RWPE2 (cell line): Measurements from ENCODE around the gene TMEM17.
"Not testable (repeated sequence)": the region's sequence is repeated elsewhere in the genome, so short reads cannot be mapped to it uniquely, and the experiment has no call there.

ENCODE experiments used
- ATAC-seq: fragments of 200-7000 bp; cut with Tn5 transposase; 3 replicates; pipeline ENCODE4 v1.9.1; 2021; ENCODE audit warnings: low read depth
- DNase-seq: peaks from one replicate; pipeline ENCODE4 v3.0.0-alpha.2; 2020; ENCODE audit warnings: low spot score
- H3K27ac ChIP-seq: fragments of 450-650 bp; 2 replicates; pipeline ENCODE4 v1.5.1; 2017; ENCODE audit warnings: mild to moderate bottlenecking; ENCODE audit not compliant: poor library complexity, severe bottlenecking
- H3K27me3 ChIP-seq: fragments of 250-450 bp; sonication (Bioruptor Pico); 2 replicates; pipeline ENCODE4 v1.5.1; 2021; ENCODE audit warnings: mild to moderate bottlenecking, moderate library complexity; ENCODE audit not compliant: insufficient read depth, poor library complexity, severe bottlenecking
- H3K36me3 ChIP-seq: fragments of 250-450 bp; sonication (Bioruptor Pico); 2 replicates; pipeline ENCODE4 v1.5.1; 2020; ENCODE audit warnings: low read depth, mild to moderate bottlenecking, moderate library complexity
- H3K4me1 ChIP-seq: fragments of 250-450 bp; sonication (Bioruptor Pico); 2 replicates; pipeline ENCODE4 v1.5.1; 2021; ENCODE audit warnings: mild to moderate bottlenecking, moderate library complexity; ENCODE audit not compliant: insufficient read depth, poor library complexity, severe bottlenecking
- H3K4me3 ChIP-seq: fragments of 250-450 bp; sonication (Bioruptor Pico); 2 replicates; pipeline ENCODE4 v1.5.1; 2021; ENCODE audit warnings: mild to moderate bottlenecking, moderate library complexity; ENCODE audit not compliant: severe bottlenecking
- H3K9me3 ChIP-seq: fragments of 250-450 bp; sonication (Bioruptor Pico); 2 replicates; pipeline ENCODE4 v1.5.1; 2021; ENCODE audit warnings: mild to moderate bottlenecking, moderate library complexity; ENCODE audit not compliant: severe bottlenecking
- TF ChIP-seq, protein P1 (sequence below): fragments of 450-650 bp; IDR thresholded peaks from one replicate; pipeline ENCODE4 v1.5.1; 2017; ENCODE audit warnings: mild to moderate bottlenecking, moderate library complexity; ENCODE audit not compliant: poor library complexity, severe bottlenecking

TMEM17 gene

DNA sequence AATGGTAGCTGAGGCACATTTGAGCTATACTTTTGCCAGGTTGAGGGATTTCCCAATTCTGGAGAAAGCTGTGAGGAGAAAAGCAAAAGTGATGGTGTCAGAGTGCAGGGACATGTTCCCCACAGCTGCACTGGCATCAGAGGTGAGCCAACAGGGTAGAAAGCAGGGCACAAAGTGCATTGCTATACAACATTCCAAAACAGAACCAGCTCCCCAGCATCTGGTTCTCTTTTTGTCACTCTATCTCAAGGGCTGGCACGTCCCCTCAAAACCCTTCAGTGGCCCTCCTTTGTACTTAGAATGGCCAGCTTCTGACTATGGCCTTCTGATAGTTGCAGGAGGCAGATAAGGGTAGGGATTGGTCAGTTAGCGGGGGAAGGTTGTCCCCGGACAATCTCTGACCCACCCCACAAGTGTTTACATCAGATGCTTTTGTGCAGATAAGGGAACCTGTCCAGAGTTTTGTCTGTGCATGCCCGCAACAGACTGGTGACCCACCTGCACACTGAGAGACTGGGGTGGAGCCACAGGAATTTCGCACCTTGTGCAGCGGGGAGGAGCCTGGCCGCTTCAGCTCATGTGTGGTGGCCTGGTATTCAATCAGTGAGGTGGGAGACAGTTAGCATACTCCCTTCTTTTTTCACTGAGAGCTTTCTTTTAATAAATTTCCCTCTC is 31.0 kb upstream of the TMEM17 start:
- TF ChIP-seq, protein P1, sequence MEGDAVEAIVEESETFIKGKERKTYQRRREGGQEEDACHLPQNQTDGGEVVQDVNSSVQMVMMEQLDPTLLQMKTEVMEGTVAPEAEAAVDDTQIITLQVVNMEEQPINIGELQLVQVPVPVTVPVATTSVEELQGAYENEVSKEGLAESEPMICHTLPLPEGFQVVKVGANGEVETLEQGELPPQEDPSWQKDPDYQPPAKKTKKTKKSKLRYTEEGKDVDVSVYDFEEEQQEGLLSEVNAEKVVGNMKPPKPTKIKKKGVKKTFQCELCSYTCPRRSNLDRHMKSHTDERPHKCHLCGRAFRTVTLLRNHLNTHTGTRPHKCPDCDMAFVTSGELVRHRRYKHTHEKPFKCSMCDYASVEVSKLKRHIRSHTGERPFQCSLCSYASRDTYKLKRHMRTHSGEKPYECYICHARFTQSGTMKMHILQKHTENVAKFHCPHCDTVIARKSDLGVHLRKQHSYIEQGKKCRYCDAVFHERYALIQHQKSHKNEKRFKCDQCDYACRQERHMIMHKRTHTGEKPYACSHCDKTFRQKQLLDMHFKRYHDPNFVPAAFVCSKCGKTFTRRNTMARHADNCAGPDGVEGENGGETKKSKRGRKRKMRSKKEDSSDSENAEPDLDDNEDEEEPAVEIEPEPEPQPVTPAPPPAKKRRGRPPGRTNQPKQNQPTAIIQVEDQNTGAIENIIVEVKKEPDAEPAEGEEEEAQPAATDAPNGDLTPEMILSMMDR: no peak
- Histone ChIP-seq H3K27ac (no peak overlapping the region), H3K4me1 (no peaks in the 10 kb centered on the region), H3K4me3 (no peak overlapping the region), H3K36me3 (no peaks in the 10 kb centered on the region), H3K27me3 (no peaks in the 10 kb centered on the region), H3K9me3 (no peaks in the 10 kb centered on the region)
- no peak for DNase-seq
- no peak for ATAC-seq

DNA sequence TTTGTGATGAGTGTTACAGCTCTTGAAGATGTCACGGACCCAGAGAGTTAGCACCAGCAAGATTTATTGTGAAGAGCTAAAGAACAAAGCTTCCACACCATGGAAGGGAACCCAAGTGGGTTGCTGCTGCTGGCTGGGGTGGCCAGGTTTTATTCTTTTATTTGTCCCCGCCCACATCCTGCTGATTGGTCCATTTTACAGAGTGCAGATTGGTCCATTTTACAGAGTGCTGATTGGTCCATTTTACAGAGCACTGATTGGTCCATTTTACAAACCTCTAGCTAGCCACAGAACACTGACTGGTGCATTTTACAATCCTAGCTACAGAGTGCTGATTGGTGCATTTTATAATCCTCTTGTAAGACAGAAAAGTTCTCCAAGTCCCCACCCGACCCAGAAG is 29.5 kb upstream of the TMEM17 start:
- not testable (repeated sequence) for DNase-seq, H3K4me1 ChIP-seq, ATAC-seq, H3K9me3 ChIP-seq, H3K4me3 ChIP-seq, H3K36me3 ChIP-seq, H3K27ac ChIP-seq, H3K27me3 ChIP-seq

DNA sequence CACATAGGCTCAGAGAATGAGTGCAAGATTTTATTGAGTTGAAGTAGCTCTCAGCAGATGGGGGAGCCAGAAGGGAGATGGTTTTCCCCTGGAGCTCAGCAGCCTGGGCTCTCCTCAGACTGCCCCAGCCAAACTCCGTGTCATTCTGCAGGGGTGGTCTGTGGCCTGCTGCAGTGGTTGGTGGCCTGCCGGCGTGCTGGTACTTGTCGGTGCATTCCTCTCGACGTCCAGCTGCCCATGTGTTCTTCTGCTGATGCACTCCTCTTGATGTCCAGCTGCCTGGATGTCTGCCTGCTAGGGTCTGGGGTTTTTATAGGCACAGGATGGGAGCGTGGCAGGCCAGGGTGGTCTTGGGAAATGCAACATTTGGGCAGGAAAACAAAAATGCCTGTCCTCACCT is 25.6 kb upstream of the TMEM17 start:
- ATAC-seq: no peak
- Histone ChIP-seq H3K4me3 (no peak overlapping the region), H3K27ac (no peak overlapping the region), H3K27me3 (no peaks in the 10 kb centered on the region), H3K9me3 (no peaks in the 10 kb centered on the region), H3K4me1 (no peaks in the 10 kb centered on the region), H3K36me3 (no peaks in the 10 kb centered on the region)
- TF ChIP-seq, protein P1: no peak
- no peak for DNase-seq

DNA sequence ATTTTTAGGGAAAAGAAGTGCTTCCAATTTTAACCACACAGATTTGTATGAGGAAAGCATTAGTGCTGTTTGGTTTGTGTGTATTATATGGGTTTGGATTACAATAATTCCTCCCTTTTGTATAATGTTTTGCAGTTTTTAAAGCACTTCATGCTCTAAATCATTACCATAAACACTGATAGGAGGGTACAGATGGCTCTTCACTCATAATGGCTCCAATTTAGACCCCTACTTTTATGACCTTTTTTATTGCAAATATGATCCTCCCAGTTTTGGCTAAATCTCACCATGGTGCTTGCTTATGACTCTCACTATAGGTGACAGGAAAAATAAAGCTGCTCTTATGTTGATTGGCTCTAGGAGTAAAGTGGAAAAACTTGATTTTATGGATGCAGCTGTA is 23.8 kb upstream of the TMEM17 start:
- Histone ChIP-seq H3K27me3 (no peaks in the 10 kb centered on the region), H3K27ac (no peak overlapping the region), H3K4me3 (no peak overlapping the region), H3K4me1 (no peaks in the 10 kb centered on the region), H3K36me3 (no peaks in the 10 kb centered on the region), H3K9me3 (no peaks in the 10 kb centered on the region)
- no peak for ATAC-seq
- TF ChIP-seq, protein P1: no peak
- no peak for DNase-seq

DNA sequence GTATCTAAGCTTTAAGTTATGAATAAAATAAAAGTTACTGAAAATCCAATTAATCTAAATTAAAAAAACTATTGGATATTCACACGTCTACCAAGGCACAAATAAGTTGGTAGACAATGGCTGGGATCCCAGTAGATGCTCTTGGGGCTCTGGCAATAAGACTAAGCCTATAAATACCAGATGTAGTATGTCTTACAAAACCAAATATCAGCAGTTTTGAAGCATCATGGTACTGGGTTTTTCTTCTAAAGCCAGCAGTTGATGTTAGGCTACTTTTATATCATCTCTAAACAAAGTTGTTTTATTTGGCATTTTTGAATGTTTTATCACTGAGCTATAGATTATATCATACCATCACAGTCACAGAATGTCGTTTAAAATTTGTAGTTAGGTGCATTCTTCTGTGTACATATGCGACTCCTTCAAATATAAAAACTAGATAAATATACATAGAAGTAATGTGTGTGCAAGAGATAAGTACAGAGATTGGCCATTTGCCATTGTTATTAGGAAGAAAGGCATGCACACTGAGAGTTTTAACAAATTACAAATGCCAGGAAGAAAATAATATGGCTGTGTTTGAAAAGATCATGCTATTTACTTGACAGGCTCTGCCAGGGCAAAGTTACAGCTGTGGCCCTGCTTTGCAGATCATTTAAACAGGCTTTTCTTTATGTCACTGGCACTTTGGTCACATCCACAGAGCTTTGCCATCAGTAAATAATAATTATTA is 21.6 kb upstream of the TMEM17 start:
- ATAC-seq (no peak), DNase-seq (no peak)
- TF ChIP-seq, protein P1: no peak
- H3K36me3 ChIP-seq: no peaks in the 10 kb centered on the region
- H3K27ac ChIP-seq: no peak overlapping the region
- H3K4me1 ChIP-seq: no peaks in the 10 kb centered on the region
- H3K27me3 ChIP-seq: no peaks in the 10 kb centered on the region
- H3K9me3 ChIP-seq: peaks cover 5% of the 10 kb centered on the region
- no peak overlapping the region for H3K4me3 ChIP-seq
